Neural cell (in vitro differentiated cells): Measurements from ENCODE around the gene SPON1. TPM values are rescaled to one million over a fixed set of nuclear protein-coding genes. Genes with fewer than 3 reads are reported as not detected.

Experiments used
- H2AFZ ChIP-seq: fragments of 200-600, 300-800 bp; sonication (generic), shearing (Covaris generic); 2 replicates; pipeline ENCODE4 v1.6.0; 2014; ENCODE audit warnings: low read depth, mild to moderate bottlenecking, antibody characterized with exemption, low read length, moderate library complexity
- H3F3A ChIP-seq: fragments of 200-600 bp; shearing (Covaris generic); 2 replicates; pipeline ENCODE4 v1.6.1; 2016; ENCODE audit warnings: mild to moderate bottlenecking, moderate library complexity, mixed read lengths, antibody characterized with exemption, low read length; ENCODE audit not compliant: insufficient read depth, poor library complexity, severe bottlenecking
- H3K27ac ChIP-seq: fragments of 200-600, 300-800 bp; sonication (generic), shearing (Covaris generic); 2 replicates; pipeline ENCODE4 v1.5.1; 2014; ENCODE audit warnings: mild to moderate bottlenecking, low read length, moderate library complexity
- H3K27me3 ChIP-seq: fragments of 300-800, 200-600 bp; sonication (generic), shearing (Covaris generic); 2 replicates; pipeline ENCODE4 v1.6.0; 2014; ENCODE audit warnings: mild to moderate bottlenecking, low read depth, low read length, moderate library complexity; ENCODE audit not compliant: insufficient read depth
- H3K36me3 ChIP-seq: fragments of 300-800, 200-600 bp; sonication (generic), shearing (Covaris generic); 2 replicates; pipeline ENCODE4 v1.5.1; 2014; ENCODE audit warnings: mild to moderate bottlenecking, antibody characterized with exemption, low read length, moderate library complexity; ENCODE audit not compliant: insufficient read depth
- H3K4me2 ChIP-seq: fragments of 300-800, 200-600 bp; sonication (generic), shearing (Covaris generic); 2 replicates; pipeline ENCODE4 v1.6.0; 2014; ENCODE audit warnings: mild to moderate bottlenecking, low read length
- H3K4me3 ChIP-seq: fragments of 300-800, 200-600 bp; sonication (generic), shearing (Covaris generic); 2 replicates; pipeline ENCODE4 v1.5.1; 2014; ENCODE audit warnings: mild to moderate bottlenecking, low read length, moderate library complexity
- H3K79me2 ChIP-seq: fragments of 200-600 bp; shearing (Covaris generic); replicated peaks from 2 replicates; pipeline ENCODE4 v1.6.0; 2014; ENCODE audit warnings: mild to moderate bottlenecking, low read length, moderate library complexity; ENCODE audit not compliant: insufficient read depth
- H3K9ac ChIP-seq: fragments of 300-800, 200-600 bp; sonication (generic), shearing (Covaris generic); 2 replicates; pipeline ENCODE4 v1.6.1; 2016; ENCODE audit warnings: mild to moderate bottlenecking, low read length, mixed read lengths
- H3K9me2 ChIP-seq: fragments of 200-600 bp; shearing (Covaris generic); 2 replicates; pipeline ENCODE4 v1.6.1; 2016; ENCODE audit warnings: mild to moderate bottlenecking, low read length, mixed read lengths; ENCODE audit not compliant: insufficient read depth
- H3K9me3 ChIP-seq: fragments of 200-600, 300-800 bp; sonication (generic), shearing (Covaris generic); 2 replicates; pipeline ENCODE4 v1.6.1; 2016; ENCODE audit warnings: mild to moderate bottlenecking, mixed run types, low read length, moderate library complexity, mixed read lengths
- H4K20me1 ChIP-seq: fragments of 200-600 bp; shearing (Covaris generic); 2 replicates; pipeline ENCODE4 v1.6.1; 2016; ENCODE audit warnings: mild to moderate bottlenecking, mixed run types; ENCODE audit not compliant: insufficient read depth
- EP300 ChIP-seq: fragments of 450-650 bp; conservative IDR thresholded peaks from 2 replicates; pipeline ENCODE4 v1.6.1; 2014; ENCODE audit warnings: antibody characterized with exemption, mild to moderate bottlenecking, moderate library complexity; ENCODE audit not compliant: poor library complexity, severe bottlenecking
- EZH2 ChIP-seq: fragments of 200-600, 300-800 bp; shearing (Covaris generic), sonication (generic); IDR thresholded peaks from 2 replicates; pipeline ENCODE4 v1.6.1; 2014; ENCODE audit warnings: antibody characterized with exemption, low read length, borderline replicate concordance, mild to moderate bottlenecking; ENCODE audit not compliant: insufficient read depth, poor library complexity, severe bottlenecking
- MXI1 ChIP-seq: fragments of 450-650 bp; conservative IDR thresholded peaks from 2 replicates; pipeline ENCODE4 v1.6.1; 2014; ENCODE audit warnings: antibody characterized with exemption, mild to moderate bottlenecking; ENCODE audit not compliant: poor library complexity, severe bottlenecking
- POLR2AphosphoS5 ChIP-seq: IDR thresholded peaks from 2 replicates; pipeline ENCODE4 v1.6.1; 2012
- RAD21 ChIP-seq: fragments of 450-650 bp; conservative IDR thresholded peaks from 2 replicates; pipeline ENCODE4 v1.6.1; 2014; ENCODE audit warnings: antibody characterized with exemption, mild to moderate bottlenecking, moderate library complexity
- REST ChIP-seq: IDR thresholded peaks from 2 replicates; pipeline ENCODE4 v1.6.1; 2012; ENCODE audit warnings: borderline replicate concordance
- SMC3 ChIP-seq: fragments of 450-650 bp; conservative IDR thresholded peaks from 2 replicates; pipeline ENCODE4 v1.6.1; 2014; ENCODE audit warnings: antibody characterized with exemption, mild to moderate bottlenecking, moderate library complexity; ENCODE audit not compliant: poor library complexity
- TAF1 ChIP-seq: IDR thresholded peaks from 2 replicates; pipeline ENCODE4 v1.6.1; 2012; ENCODE audit warnings: low read depth
- polyA plus RNA-seq: library from polyadenylated mRNA; depleted of rRNA; stranded (reverse); fragments of >200 nt; gene quantifications from 2 replicates; pipeline ENCODE4 v1.2.3, GENCODE V29; 2014
- TF ChIP-seq, protein P1 (sequence below): fragments of 450-650 bp; IDR thresholded peaks from 2 replicates; pipeline ENCODE4 v1.5.1; 2014; ENCODE audit warnings: antibody characterized with exemption, mild to moderate bottlenecking, moderate library complexity; ENCODE audit not compliant: poor library complexity, severe bottlenecking

The SPON1 gene
- polyA plus RNA-seq, 1 donor from 2014 or later, result 0.66 TPM

- Histone ChIP-seq H4K20me1 (no peaks in the 10 kb centered on the region), H3F3A (no peaks in the 10 kb centered on the region), H3K27ac (no peak overlapping the region), H3K9me2 (no peaks in the 10 kb centered on the region), H3K27me3 (no peaks in the 10 kb centered on the region), H3K4me3 (no peak overlapping the region), H3K9me3 (no peaks in the 10 kb centered on the region), H3K4me2 (no peak overlapping the region), H2AFZ (no peak overlapping the region), H3K9ac (no peak overlapping the region), H3K36me3 (no peaks in the 10 kb centered on the region), H3K79me2 (no peaks in the 10 kb centered on the region)
- TF ChIP-seq EP300 (no peak), REST (no peak), TAF1 (no peak), RAD21 (no peak), MXI1 (no peak), SMC3 (no peak), EZH2 (no peak), POLR2AphosphoS5 (no peak)
- TF ChIP-seq, protein P1, sequence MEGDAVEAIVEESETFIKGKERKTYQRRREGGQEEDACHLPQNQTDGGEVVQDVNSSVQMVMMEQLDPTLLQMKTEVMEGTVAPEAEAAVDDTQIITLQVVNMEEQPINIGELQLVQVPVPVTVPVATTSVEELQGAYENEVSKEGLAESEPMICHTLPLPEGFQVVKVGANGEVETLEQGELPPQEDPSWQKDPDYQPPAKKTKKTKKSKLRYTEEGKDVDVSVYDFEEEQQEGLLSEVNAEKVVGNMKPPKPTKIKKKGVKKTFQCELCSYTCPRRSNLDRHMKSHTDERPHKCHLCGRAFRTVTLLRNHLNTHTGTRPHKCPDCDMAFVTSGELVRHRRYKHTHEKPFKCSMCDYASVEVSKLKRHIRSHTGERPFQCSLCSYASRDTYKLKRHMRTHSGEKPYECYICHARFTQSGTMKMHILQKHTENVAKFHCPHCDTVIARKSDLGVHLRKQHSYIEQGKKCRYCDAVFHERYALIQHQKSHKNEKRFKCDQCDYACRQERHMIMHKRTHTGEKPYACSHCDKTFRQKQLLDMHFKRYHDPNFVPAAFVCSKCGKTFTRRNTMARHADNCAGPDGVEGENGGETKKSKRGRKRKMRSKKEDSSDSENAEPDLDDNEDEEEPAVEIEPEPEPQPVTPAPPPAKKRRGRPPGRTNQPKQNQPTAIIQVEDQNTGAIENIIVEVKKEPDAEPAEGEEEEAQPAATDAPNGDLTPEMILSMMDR, result no peak
Observed at GRCh38 chr11:14054116-14055107, 91.9 kb downstream of the SPON1 start.

DNA sequence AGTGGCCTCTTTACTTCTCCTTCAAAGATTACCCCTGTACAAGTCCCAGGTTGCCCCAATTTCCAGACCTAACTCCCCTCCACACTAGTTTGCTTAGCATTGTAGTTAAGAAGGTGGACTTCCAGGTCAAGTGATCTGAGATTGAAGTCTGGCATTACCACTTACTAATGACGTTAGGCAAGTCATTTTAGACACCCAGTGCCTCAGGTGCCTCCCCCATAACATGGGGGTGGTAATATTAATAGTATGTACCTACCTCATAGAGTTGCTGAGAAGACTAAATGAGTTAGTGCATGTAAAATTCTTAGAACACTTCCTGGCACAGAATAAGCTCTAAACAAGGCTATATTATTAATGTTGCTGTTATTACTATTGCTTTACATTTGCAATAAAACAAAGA lies 93.4 kb downstream of the SPON1 start:
- Histone ChIP-seq H3K27ac (no peak overlapping the region), H3K27me3 (no peaks in the 10 kb centered on the region), H3K9ac (no peak overlapping the region), H3F3A (no peaks in the 10 kb centered on the region), H3K4me3 (no peak overlapping the region), H3K79me2 (no peaks in the 10 kb centered on the region), H3K9me3 (no peaks in the 10 kb centered on the region), H3K4me2 (no peak overlapping the region), H4K20me1 (no peaks in the 10 kb centered on the region), H3K36me3 (no peaks in the 10 kb centered on the region), H3K9me2 (no peaks in the 10 kb centered on the region), H2AFZ (no peak overlapping the region)
- TF ChIP-seq MXI1, result no peak
- no peak for TF ChIP-seq EZH2
- no peak for TF ChIP-seq REST
- TF ChIP-seq, protein P1, result no peak
- no peak for TF ChIP-seq RAD21
- no peak for TF ChIP-seq SMC3
- TF ChIP-seq TAF1, result no peak
- TF ChIP-seq POLR2AphosphoS5, result no peak
- no peak for TF ChIP-seq EP300
